Gastrocnemius medialis (tissue), 4 donors: Measurements from ENCODE around the gene SART3. TPM values are rescaled to one million over a fixed set of nuclear protein-coding genes. Genes with fewer than 3 reads are reported as not detected.
"Not testable (repeated sequence)": the region's sequence is repeated elsewhere in the genome, so short reads cannot be mapped to it uniquely, and the experiment has no call there.

Experiments used
- ATAC-seq, 2 donors: fragments of 150-250 bp; one replicate each; pipeline ENCODE4 v1.9.1; 2016
- DNase-seq, 2 donors: peaks; one replicate each; pipeline ENCODE4 v3.0.0-alpha.2; 2019
- H3K27ac ChIP-seq, 4 donors: fragments of 200-600 bp; sonication (generic); 1 replicate in 1 of 4; 2 replicates in 3 of 4; pipeline ENCODE4 v1.5.1; 2016 to 2018; ENCODE audit warnings: mild to moderate bottlenecking in 2 of 4, moderate library complexity in 1 of 4
- H3K27me3 ChIP-seq, 3 donors: fragments of 200-600 bp; sonication (generic) in 2 of 3; 1 replicate in 1 of 3; 2 replicates in 2 of 3; pipeline versions ENCODE4 v1.5.1 to v1.6.0; 2016 to 2019; ENCODE audit warnings: mild to moderate bottlenecking in 1 of 3, moderate library complexity in 1 of 3
- H3K36me3 ChIP-seq, 2 donors: fragments of 200-600 bp; sonication (generic) in 1 of 2; one replicate each; pipeline ENCODE4 v1.5.1; 2017 to 2018
- H3K4me1 ChIP-seq, 2 donors: fragments of 200-600 bp; sonication (generic) in 1 of 2; one replicate each; pipeline ENCODE4 v1.5.1; 2016 to 2017; ENCODE audit warnings: mild to moderate bottlenecking in 2 of 2
- H3K4me3 ChIP-seq, 4 donors: fragments of 200-600 bp; sonication (generic) in 3 of 4; 1 replicate in 1 of 4; 2 replicates in 3 of 4; pipeline ENCODE4 v1.5.1; 2016 to 2019; ENCODE audit warnings: mild to moderate bottlenecking in 2 of 4
- H3K9me3 ChIP-seq, 3 donors: fragments of 200-600 bp; sonication (generic) in 2 of 3; 1 replicate in 1 of 3; 2 replicates in 2 of 3; pipeline ENCODE4 v1.5.1; 2016 to 2019
- POLR2A ChIP-seq, 2 donors: fragments of 450-650 bp; IDR thresholded peaks; one replicate each; pipeline ENCODE4 v1.6.1; 2017; ENCODE audit warnings: antibody characterized with exemption in 2 of 2, mild to moderate bottlenecking in 2 of 2, moderate library complexity in 2 of 2
- in situ Hi-C, 4 donors: fragments of 200-750 bp; cut with MboI; loops; one replicate each; pipeline versions ENCODE4 v1.15.0 to v1.8.0; 2017; ENCODE audit warnings: low sequenced_read_pairs in 4 of 4
- intact Hi-C: fragments of 100-400 bp; cut with DNase I; formaldehyde crosslinking; loops from one replicate; pipeline ENCODE4 v1.15.1; 2023; ENCODE audit warnings: low total_unique reads
- total RNA-seq, 4 donors: library from RNA; depleted of rRNA; stranded (reverse); fragments of >200 nt; gene quantifications; one replicate each; pipeline versions ENCODE4 v1.1.0 to v1.2.3, GENCODE V29; 2016
- TF ChIP-seq, protein P1 (sequence below), 5 experiments: fragments of 450-650 bp in 3 of 5; fragments of 200-600 bp in 2 of 5; sonication (generic) in 2 of 5; IDR thresholded peaks in 4 of 5; conservative IDR thresholded peaks in 1 of 5; 1 replicate in 4 of 5; 2 replicates in 1 of 5; pipeline ENCODE4 v1.5.1; 2016 to 2019; ENCODE audit warnings: antibody characterized with exemption in 5 of 5, mild to moderate bottlenecking in 3 of 5, moderate library complexity in 3 of 5

The SART3 gene
- total RNA-seq, 4 donors from 2014 or later = 38.1 to 52.6 (median 51.3) TPM

DNA sequence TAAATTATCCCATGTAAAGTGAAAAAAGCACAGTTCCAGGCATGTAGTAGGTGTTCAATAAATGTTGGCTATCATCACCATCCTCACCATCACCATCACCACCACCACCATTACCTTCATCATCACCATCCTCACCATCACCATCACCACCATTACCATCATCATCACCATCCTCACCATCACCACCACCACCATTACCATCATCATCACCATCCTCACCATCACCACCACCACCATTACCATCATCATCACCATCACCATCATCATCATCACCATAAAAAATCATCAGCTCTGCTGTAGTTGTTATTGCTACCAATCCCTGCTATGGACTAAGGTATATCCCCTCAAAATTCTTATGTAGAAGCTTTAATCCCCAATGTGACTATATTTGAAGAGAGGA is 16.5 kb upstream of the SART3 start:
- TF ChIP-seq, protein P1, sequence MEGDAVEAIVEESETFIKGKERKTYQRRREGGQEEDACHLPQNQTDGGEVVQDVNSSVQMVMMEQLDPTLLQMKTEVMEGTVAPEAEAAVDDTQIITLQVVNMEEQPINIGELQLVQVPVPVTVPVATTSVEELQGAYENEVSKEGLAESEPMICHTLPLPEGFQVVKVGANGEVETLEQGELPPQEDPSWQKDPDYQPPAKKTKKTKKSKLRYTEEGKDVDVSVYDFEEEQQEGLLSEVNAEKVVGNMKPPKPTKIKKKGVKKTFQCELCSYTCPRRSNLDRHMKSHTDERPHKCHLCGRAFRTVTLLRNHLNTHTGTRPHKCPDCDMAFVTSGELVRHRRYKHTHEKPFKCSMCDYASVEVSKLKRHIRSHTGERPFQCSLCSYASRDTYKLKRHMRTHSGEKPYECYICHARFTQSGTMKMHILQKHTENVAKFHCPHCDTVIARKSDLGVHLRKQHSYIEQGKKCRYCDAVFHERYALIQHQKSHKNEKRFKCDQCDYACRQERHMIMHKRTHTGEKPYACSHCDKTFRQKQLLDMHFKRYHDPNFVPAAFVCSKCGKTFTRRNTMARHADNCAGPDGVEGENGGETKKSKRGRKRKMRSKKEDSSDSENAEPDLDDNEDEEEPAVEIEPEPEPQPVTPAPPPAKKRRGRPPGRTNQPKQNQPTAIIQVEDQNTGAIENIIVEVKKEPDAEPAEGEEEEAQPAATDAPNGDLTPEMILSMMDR (IDR thresholded peaks at IDR 0.05 in 4 of 5, conservative IDR thresholded peaks at IDR 0.05 in 1 of 5) = no peak
- TF ChIP-seq POLR2A (IDR thresholded peaks at IDR 0.05) = no peak
- intact Hi-C loops (no loop called here), in situ Hi-C loops (no loop called here)
- H3K27me3 ChIP-seq = no peaks in the 10 kb centered on the region
- no peak overlapping the region for H3K4me3 ChIP-seq
- H3K36me3 ChIP-seq = no peaks in the 10 kb centered on the region
- H3K27ac ChIP-seq = no peak overlapping the region
- H3K9me3 ChIP-seq = no peaks in the 10 kb centered on the region
- DNase-seq = no peak
- ATAC-seq = no peak
- peaks cover 0 to 10% of the 10 kb centered on the region in 2 donors for H3K4me1 ChIP-seq

DNA sequence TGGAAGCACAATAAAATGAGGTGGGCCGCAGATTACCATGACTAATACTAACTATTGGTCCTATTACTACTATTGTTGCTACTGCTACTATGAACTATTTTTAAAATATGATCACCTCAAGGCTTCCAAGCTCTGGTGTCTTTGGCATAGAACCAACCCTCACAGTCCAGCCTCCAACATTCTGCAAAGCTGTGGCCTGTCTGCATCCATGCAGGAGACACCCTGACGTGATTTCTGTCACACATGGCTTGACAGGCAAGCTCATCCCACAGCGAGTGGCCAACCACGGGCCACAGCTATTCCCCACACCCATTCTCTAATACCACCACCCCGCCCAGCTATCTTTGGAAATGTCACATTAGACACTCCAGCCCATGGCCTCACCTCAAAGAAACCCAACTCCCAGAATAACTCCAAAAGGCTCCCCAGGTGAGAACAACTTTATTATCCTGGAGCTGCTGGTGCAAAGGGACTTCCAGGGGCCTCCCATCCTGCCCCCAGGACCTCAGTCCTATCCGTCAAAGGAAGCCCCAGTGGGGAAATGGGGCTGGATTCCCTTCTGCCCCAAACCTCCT is 15.8 kb upstream of the SART3 start:
- no peaks in the 10 kb centered on the region for H3K9me3 ChIP-seq
- TF ChIP-seq, protein P1 (IDR thresholded peaks at IDR 0.05 in 4 of 5, conservative IDR thresholded peaks at IDR 0.05 in 1 of 5) = no peak
- no peak for TF ChIP-seq POLR2A (IDR thresholded peaks at IDR 0.05)
- intact Hi-C loops = no loop called here
- no peaks in the 10 kb centered on the region for H3K27me3 ChIP-seq
- DNase-seq (peak in 1 of 2 donors; percentile 8), ATAC-seq (peak; percentile 24 to 43)
- H3K27ac ChIP-seq = no peak overlapping the region
- in situ Hi-C loops = no loop called here
- H3K4me3 ChIP-seq = no peak overlapping the region
- H3K36me3 ChIP-seq = no peaks in the 10 kb centered on the region
- peaks cover 0 to 10% of the 10 kb centered on the region in 2 donors for H3K4me1 ChIP-seq

- H3K27me3 ChIP-seq = no peaks in the 10 kb centered on the region
- DNase-seq (peak in 1 of 2 donors; percentile 4), ATAC-seq (no peak)
- no peaks in the 10 kb centered on the region for H3K36me3 ChIP-seq
- intact Hi-C loops = no loop called here
- no peak overlapping the region for H3K4me3 ChIP-seq
- peaks cover 0 to 10% of the 10 kb centered on the region in 2 donors for H3K4me1 ChIP-seq
- H3K27ac ChIP-seq = no peak overlapping the region
- in situ Hi-C loops = no loop called here
- no peak for TF ChIP-seq POLR2A (IDR thresholded peaks at IDR 0.05)
- TF ChIP-seq, protein P1 (IDR thresholded peaks at IDR 0.05 in 4 of 5, conservative IDR thresholded peaks at IDR 0.05 in 1 of 5) = no peak
- no peaks in the 10 kb centered on the region for H3K9me3 ChIP-seq
Measured at GRCh38 chr12:108575199-108575912, 14.4 kb upstream of the SART3 start.

- H3K27ac ChIP-seq, intact Hi-C loops, ATAC-seq, H3K4me3 ChIP-seq, DNase-seq, H3K9me3 ChIP-seq, H3K27me3 ChIP-seq: not testable (repeated sequence)
- H3K4me1 ChIP-seq = peaks cover 0 to 10% of the 10 kb centered on the region in 2 donors
- in situ Hi-C loops = loop anchor here in 3 of 4 donors (25.0 kb wide), 1 partner anchor 513 kb away; the partner anchor contains the start of genes ALKBH2 (in 3 of the 3) and UNG (in 3 of the 3)
- H3K36me3 ChIP-seq = peaks cover 0 to 11% of the 10 kb centered on the region in 2 donors
Measured at GRCh38 chr12:108574276-108574675, 13.3 kb upstream of the SART3 start.

GRCh38 chr12:108573317-108573716 is 12.3 kb upstream of the SART3 start:
- H3K9me3 ChIP-seq = no peaks in the 10 kb centered on the region
- DNase-seq (no peak), ATAC-seq (no peak)
- H3K27ac ChIP-seq = no peak overlapping the region
- TF ChIP-seq, protein P1 (IDR thresholded peaks at IDR 0.05 in 4 of 5, conservative IDR thresholded peaks at IDR 0.05 in 1 of 5) = no peak
- TF ChIP-seq POLR2A (IDR thresholded peaks at IDR 0.05) = no peak
- in situ Hi-C loops (loop anchor here in 3 of 4 donors (25.0 kb wide), 1 partner anchor 514 kb away; the partner anchor contains the start of genes ALKBH2 (in 3 of the 3) and UNG (in 3 of the 3)), intact Hi-C loops (no loop called here)
- peaks cover 2 to 20% of the 10 kb centered on the region in 2 donors for H3K36me3 ChIP-seq
- no peak overlapping the region for H3K4me3 ChIP-seq
- no peaks in the 10 kb centered on the region for H3K27me3 ChIP-seq
- H3K4me1 ChIP-seq = peaks cover 0 to 10% of the 10 kb centered on the region in 2 donors
